GM13977 (cell line): ENCODE results near the gene SLC16A10.

Source experiments
- DNase-seq: peaks from one replicate; pipeline ENCODE4 v3.0.0; 2012; ENCODE audit warnings: low spot score
- in situ Hi-C: fragments of 300-500 bp; cut with MboI; formaldehyde crosslinking; loops from one replicate; pipeline ENCODE4 v1.12.0; 2022; ENCODE audit warnings: low sequenced_read_pairs, low pct_unique_long_range_greater_than_20kb, mixed read lengths, inconsistent platforms; ENCODE audit not compliant: unreplicated experiment
- TF ChIP-seq, protein P1 (sequence below): IDR thresholded peaks from 2 replicates; pipeline ENCODE4 v1.5.1; 2012; ENCODE audit warnings: mild to moderate bottlenecking, control low read depth; ENCODE audit not compliant: insufficient read depth; ENCODE audit errors: extremely low read depth, missing control alignments

Gene SLC16A10

DNA sequence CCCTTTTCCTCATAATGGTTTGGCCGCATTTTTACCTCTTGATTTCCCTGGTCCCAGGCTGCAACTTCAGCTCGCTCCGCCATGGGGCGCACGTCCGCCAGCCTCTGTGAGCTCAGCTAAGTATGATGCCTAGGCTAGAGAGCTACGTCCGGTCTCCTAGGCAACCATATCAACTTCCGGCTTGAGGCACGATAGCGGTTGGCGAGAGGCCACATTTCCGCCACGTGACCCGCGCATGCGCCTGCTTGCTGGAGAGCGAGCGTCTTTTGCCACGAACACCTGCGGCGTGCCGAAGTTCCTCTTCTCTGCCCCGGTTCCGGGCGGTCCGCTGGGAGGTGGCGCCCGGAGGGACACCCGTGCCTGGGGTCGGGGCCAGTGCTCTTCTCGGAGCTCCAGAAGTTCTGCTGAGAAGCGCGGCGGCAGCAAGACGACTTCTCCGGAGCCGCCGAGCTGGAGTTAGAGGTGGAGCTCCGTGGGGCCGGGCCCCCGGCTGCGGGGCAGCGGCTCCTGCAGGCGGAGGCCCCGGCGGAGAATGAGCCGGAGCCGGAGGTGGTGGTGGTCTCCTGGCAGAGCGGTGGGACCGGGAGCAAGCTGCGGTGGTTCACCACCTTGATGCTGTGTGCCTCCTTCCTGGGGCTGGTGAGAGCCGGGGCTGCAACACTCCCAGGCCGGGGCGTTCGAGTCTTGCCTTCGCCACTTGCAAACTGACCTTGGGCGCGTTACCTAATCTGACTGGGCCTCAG lies 172.0 kb downstream of the SLC16A10 start:
- DNase-seq = peak; percentile 98
- TF ChIP-seq, protein P1, sequence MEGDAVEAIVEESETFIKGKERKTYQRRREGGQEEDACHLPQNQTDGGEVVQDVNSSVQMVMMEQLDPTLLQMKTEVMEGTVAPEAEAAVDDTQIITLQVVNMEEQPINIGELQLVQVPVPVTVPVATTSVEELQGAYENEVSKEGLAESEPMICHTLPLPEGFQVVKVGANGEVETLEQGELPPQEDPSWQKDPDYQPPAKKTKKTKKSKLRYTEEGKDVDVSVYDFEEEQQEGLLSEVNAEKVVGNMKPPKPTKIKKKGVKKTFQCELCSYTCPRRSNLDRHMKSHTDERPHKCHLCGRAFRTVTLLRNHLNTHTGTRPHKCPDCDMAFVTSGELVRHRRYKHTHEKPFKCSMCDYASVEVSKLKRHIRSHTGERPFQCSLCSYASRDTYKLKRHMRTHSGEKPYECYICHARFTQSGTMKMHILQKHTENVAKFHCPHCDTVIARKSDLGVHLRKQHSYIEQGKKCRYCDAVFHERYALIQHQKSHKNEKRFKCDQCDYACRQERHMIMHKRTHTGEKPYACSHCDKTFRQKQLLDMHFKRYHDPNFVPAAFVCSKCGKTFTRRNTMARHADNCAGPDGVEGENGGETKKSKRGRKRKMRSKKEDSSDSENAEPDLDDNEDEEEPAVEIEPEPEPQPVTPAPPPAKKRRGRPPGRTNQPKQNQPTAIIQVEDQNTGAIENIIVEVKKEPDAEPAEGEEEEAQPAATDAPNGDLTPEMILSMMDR = peak; percentile 98
- in situ Hi-C loops = loop anchor here (10.0 kb wide), 1 partner anchor 386 kb away; no protein-coding TSS in a partner anchor

DNA sequence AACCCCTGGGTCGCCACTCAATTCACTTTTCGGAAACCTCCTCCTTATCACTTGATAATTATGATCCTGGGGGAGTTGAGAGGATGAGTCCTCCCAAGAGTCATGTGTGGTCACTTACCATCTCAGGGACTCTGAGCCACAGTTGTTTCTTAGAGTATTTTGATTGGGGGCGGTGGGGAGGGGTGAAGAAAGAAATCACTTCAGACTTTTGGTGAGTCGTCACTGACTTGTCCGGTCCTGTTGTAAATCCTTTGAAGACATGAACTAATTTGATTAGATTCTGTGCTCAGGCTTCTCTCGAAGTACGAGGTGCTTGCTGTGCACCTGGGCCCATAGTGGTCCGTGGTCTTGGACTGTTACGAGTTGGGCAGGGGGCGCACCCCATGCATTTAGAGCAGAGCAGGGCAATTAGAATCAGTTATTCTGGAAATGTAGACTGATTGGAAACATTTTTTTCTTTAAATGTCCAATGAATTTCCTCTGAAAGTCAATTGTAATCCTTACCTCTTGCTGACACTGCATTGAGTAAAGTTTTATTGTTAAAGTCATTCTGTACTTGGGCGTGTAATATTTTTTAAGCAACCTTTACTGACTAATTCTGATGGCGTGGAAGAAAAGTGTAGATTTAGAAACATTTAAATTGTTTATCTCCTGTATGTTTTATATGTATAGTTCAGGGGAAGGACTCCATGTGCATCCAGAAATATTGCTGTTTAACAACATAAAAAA lies 173.4 kb downstream of the SLC16A10 start:
- in situ Hi-C loops = loop anchor here (10.0 kb wide), 1 partner anchor 214 kb away; no protein-coding TSS in a partner anchor
- TF ChIP-seq, protein P1 = no peak
- DNase-seq = no peak

DNA sequence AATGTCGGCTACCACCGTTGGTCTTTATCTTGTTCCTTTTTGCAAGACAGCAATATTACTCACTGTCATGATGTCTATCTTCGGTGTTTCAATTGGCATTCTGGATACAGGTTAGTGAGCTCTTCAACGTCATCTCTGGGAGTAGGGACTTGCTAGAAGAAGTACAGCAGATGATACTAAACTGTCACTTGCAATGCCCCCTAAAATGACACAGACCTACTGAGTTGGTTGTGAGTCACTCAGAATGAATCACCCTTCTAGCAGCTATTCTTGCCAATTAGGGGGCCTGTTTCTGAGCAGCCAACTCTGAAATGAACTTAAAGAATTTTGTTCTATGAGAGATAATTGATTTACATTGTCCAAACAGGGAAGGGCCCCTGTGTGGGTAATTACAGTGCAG lies 176.5 kb downstream of the SLC16A10 start:
- DNase-seq = no peak
- TF ChIP-seq, protein P1 = no peak
- in situ Hi-C loops = loop anchor here (10.0 kb wide), 1 partner anchor 211 kb away; no protein-coding TSS in a partner anchor

DNA sequence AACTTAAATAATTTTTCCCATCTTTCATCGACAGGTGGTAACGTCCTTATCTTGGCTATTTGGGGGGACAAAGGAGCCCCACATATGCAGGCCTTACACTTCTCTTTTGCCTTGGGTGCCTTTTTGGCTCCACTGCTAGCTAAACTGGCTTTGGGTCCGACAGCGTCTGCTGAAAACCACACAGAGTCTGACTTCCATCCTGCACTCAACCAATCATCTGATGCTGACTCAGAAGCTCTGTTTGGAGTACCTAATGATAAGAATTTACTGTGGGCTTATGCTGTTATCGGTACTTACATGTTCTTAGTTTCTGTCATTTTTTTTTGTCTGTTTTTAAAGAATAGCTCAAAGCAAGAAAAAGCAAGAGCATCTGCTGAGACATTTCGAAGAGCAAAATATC lies 178.5 kb downstream of the SLC16A10 start:
- no peak for DNase-seq
- in situ Hi-C loops = loop anchor here (10.0 kb wide), 1 partner anchor 209 kb away; no protein-coding TSS in a partner anchor

DNA sequence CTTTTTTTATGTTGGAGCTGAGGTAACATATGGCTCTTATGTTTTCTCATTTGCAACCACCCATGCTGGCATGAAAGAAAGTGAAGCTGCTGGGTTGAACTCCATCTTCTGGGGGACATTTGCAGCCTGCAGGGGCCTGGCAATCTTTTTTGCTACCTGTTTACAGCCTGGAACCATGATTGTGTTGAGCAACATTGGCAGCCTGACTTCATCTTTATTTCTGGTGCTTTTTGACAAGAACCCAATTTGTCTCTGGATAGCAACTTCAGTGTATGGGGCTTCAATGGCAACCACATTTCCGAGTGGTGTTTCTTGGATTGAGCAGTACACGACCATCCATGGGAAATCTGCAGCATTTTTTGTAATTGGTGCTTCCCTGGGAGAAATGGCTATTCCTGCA lies 179.0 kb downstream of the SLC16A10 start:
- in situ Hi-C loops = loop anchor here (10.0 kb wide), 1 partner anchor 209 kb away; no protein-coding TSS in a partner anchor
- DNase-seq = no peak
- TF ChIP-seq, protein P1 = no peak

More for the DNA sequence above, 178.5 kb downstream of the SLC16A10 start:
- TF ChIP-seq, protein P1 = no peak

DNA sequence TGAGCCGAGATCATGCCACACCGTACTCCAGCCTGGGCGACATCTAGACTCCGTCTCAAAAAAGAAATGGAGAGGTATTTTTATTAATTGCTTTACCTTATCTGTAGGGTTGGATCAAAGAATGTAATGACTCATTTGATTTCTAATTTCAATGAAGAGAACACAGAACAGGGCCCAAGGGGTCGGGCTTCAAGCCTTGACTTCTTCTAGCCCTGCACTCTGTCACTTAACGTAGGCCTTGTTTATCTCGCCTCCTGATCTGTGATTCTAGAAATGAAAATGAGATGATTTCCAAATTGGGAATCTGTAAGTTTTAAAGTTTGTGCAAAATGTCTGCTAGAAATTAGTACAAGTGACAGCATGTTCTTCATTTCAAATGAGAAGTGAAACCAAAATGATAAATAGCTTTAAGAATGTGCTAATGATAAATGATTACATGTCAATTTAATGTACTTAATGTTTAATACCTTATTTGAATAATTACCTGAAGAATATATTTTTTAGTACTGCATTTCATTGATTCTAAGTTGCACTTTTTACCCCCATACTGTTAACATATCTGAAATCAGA lies 180.5 kb downstream of the SLC16A10 start:
- TF ChIP-seq, protein P1 = no peak
- DNase-seq = no peak
- in situ Hi-C loops = loop anchor here (10.0 kb wide), 1 partner anchor 207 kb away; no protein-coding TSS in a partner anchor
